ENCODE measurements around the gene PGBD1.
A peak's percentile ranks its signal among the peaks of the same experiment; 100 is the strongest.

PGBD1 gene

DNA sequence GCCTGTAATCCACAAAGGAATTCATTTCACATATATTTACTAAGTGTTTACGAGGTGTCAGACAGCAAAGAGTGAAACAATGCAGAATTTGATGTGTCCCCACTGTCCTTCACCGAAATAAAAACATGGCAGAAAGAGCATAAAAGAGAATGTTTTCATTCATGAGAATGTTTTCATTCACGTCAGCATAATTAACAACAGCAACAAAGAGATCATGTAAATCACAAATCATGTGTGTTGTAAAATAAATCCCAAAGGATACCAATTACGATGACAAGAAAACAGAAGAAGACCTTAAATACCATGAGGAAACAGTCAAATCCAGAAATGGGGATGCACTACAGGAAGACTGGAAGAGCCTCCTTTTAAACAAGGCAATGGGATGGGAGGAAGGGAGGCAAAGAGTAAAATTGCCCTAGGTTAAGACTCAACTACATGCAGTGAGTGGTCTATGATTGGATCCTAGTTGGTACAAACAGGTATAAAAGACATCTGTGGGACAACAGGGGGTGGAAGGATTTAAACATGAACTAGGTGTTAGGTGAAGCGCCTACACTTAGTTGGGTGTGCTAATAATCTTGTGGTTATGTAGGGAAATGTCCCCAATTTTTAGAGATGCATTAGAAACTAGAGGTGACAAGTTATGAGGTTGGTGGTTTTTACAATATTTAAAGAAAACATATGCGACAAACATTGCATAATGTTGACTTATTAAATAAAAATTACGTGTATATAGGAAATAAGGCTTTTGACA, 53.1 kb downstream of the PGBD1 start:
- Histone ChIP-seq H3K9me2 (replicated peaks; ENCODE audit: insufficient read depth, low read length) (no peaks in the 10 kb centered on the region), H3K4me2 (ENCODE audit: low read depth, low read length, poor library complexity, severe bottlenecking) (no peak overlapping the region), H2AFZ (ENCODE audit: low read depth, low read length, severe bottlenecking) (no peak overlapping the region), H3K9ac (ENCODE audit: low read length) (no peak overlapping the region), H3K27me3 (ENCODE audit: low read length) (no peaks in the 10 kb centered on the region), H4K20me1 (ENCODE audit: low read depth, low read length) (no peaks in the 10 kb centered on the region), H3K79me2 (ENCODE audit: insufficient read depth, low read length) (no peaks in the 10 kb centered on the region), H3K27ac (ENCODE audit: low read depth, low read length) (no peak overlapping the region), H3K9me3 (ENCODE audit: insufficient read depth, low read length) (no peaks in the 10 kb centered on the region), H3F3A (ENCODE audit: insufficient read depth) (peaks cover 6% of the 10 kb centered on the region; the same call in 1 of the 2 replicates), H3K36me3 (ENCODE audit: low read length) (no peaks in the 10 kb centered on the region), H3K4me3 (ENCODE audit: insufficient read depth, low read length, poor library complexity, severe bottlenecking) (no peak overlapping the region)
- no peak for TF ChIP-seq EZH2phosphoT487 (conservative IDR thresholded peaks at IDR 0.05; ENCODE audit: low read length)
- TF ChIP-seq, protein P1, sequence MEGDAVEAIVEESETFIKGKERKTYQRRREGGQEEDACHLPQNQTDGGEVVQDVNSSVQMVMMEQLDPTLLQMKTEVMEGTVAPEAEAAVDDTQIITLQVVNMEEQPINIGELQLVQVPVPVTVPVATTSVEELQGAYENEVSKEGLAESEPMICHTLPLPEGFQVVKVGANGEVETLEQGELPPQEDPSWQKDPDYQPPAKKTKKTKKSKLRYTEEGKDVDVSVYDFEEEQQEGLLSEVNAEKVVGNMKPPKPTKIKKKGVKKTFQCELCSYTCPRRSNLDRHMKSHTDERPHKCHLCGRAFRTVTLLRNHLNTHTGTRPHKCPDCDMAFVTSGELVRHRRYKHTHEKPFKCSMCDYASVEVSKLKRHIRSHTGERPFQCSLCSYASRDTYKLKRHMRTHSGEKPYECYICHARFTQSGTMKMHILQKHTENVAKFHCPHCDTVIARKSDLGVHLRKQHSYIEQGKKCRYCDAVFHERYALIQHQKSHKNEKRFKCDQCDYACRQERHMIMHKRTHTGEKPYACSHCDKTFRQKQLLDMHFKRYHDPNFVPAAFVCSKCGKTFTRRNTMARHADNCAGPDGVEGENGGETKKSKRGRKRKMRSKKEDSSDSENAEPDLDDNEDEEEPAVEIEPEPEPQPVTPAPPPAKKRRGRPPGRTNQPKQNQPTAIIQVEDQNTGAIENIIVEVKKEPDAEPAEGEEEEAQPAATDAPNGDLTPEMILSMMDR (IDR thresholded peaks at IDR 0.05; ENCODE audit: insufficient read depth, low read length, poor library complexity, severe bottlenecking): no peak

DNA sequence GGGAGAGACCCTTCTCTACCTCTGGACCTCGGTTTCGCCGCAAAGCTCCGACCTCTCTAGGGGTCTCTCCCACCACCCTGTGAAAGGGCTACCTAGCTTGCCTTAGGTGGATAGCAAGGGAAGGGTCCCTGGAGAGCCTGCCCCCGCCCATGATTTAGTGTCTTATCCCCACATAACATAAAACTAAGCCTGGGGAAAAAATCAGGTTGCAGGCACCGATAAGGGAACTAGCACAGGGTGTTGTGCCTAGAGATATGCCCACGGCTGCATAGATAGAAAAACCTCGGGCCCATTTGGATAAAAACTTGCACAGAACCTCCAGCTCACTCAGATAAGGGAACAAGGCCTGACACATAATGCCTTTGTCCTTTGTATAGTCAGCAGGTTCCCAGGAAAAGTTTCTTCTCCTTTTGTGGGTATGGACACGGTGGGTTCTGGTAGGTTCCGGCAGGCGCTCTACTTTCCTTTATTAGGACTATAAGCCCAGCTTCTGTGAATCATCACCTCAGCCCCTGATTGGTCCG, 53.7 kb downstream of the PGBD1 start:
- H3K79me2 ChIP-seq (ENCODE audit: insufficient read depth, low read length): no peaks in the 10 kb centered on the region
- H4K20me1 ChIP-seq (ENCODE audit: low read depth, low read length): no peaks in the 10 kb centered on the region
- TF ChIP-seq, protein P1 (IDR thresholded peaks at IDR 0.05; ENCODE audit: insufficient read depth, low read length, poor library complexity, severe bottlenecking): no peak
- no peak for TF ChIP-seq EZH2phosphoT487 (conservative IDR thresholded peaks at IDR 0.05; ENCODE audit: low read length)
- no peak overlapping the region for H3K9ac ChIP-seq (ENCODE audit: low read length)
- no peaks in the 10 kb centered on the region; the same call in 1 of the 2 replicates for H3K36me3 ChIP-seq (ENCODE audit: low read length)
- H3K27me3 ChIP-seq (ENCODE audit: low read length): no peaks in the 10 kb centered on the region
- peak overlapping the region; percentile 64 for H2AFZ ChIP-seq (ENCODE audit: low read depth, low read length, severe bottlenecking)
- no peak overlapping the region for H3K4me3 ChIP-seq (ENCODE audit: insufficient read depth, low read length, poor library complexity, severe bottlenecking)
- no peak overlapping the region for H3K27ac ChIP-seq (ENCODE audit: low read depth, low read length)
- no peaks in the 10 kb centered on the region for H3K9me2 ChIP-seq (replicated peaks; ENCODE audit: insufficient read depth, low read length)
- H3F3A ChIP-seq (ENCODE audit: insufficient read depth): peaks cover 6% of the 10 kb centered on the region; the same call in 1 of the 2 replicates
- peak overlapping the region; percentile 59 for H3K4me2 ChIP-seq (ENCODE audit: low read depth, low read length, poor library complexity, severe bottlenecking)
- peaks cover 3% of the 10 kb centered on the region; the same call in 1 of the 2 replicates for H3K9me3 ChIP-seq (ENCODE audit: insufficient read depth, low read length)

DNA sequence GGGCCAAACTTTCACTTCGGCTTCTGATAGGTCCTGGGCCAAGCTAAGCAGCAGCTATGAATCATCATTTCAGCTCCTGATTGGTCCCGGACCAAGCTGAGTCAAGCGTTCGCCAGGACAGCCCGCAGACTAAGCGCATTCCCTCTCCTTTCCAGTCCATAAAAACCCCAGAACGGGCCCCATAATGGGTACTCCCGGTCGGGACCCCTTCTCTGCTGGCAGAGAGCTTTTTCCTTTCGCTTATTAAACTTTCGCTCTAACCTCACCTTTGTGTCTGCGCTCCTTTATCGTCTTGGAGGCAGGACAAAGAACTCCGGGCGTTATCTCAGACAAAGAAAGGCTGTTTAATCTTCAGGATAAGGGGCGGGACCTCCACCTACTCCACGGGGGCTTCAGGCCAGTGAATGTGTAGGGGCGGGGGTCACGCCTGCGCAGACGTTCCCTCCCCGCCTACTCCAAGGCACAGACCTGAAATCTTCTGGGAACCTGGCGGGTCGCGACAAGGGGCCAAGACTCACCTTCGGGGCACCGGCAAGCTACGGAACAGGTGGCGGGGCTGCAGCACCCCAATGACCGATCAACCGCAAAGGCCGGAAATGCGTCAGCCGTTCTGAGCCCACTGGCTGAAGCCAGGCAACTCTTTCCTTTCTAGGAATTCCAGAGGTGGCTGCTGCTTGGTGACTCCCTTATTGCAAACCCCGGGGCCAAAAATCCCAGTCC, 54.4 kb downstream of the PGBD1 start, which contains the start of gene ZSCAN31:
Gene ZSCAN31, minus strand, starts transcription at position 585 of the 720 bp plus-strand sequence. CDS start 6,465 bp downstream, outside the sequence.
- Histone ChIP-seq H2AFZ (ENCODE audit: low read depth, low read length, severe bottlenecking) (peak within 1 kb of the TSS; percentile 64), H3K27ac (ENCODE audit: low read depth, low read length) (no peak within 1 kb of the TSS), H3K36me3 (ENCODE audit: low read length) (peaks cover 4% of the 10 kb centered on the region), H3K4me2 (ENCODE audit: low read depth, low read length, poor library complexity, severe bottlenecking) (peak within 1 kb of the TSS; percentile 59), H3K27me3 (ENCODE audit: low read length) (no peaks in the 10 kb centered on the region), H3K79me2 (ENCODE audit: insufficient read depth, low read length) (no peaks in the 10 kb centered on the region), H3K9me3 (ENCODE audit: insufficient read depth, low read length) (peaks cover 9% of the 10 kb centered on the region; the same call in 1 of the 2 replicates), H3K4me3 (ENCODE audit: insufficient read depth, low read length, poor library complexity, severe bottlenecking) (peak within 1 kb of the TSS; percentile 35), H3F3A (ENCODE audit: insufficient read depth) (peaks cover 6% of the 10 kb centered on the region; the same call in 1 of the 2 replicates), H3K9ac (ENCODE audit: low read length) (peak within 1 kb of the TSS; percentile 10; the same call in 1 of the 2 replicates), H3K9me2 (replicated peaks; ENCODE audit: insufficient read depth, low read length) (no peaks in the 10 kb centered on the region), H4K20me1 (ENCODE audit: low read depth, low read length) (no peaks in the 10 kb centered on the region)
- TF ChIP-seq EZH2phosphoT487 (conservative IDR thresholded peaks at IDR 0.05; ENCODE audit: low read length): no peak
- TF ChIP-seq, protein P1 (IDR thresholded peaks at IDR 0.05; ENCODE audit: insufficient read depth, low read length, poor library complexity, severe bottlenecking): no peak

Data from SU-DHL-6 (cell line).